ENCODE results near the gene FGFBP1. TPM values are rescaled to one million over a fixed set of nuclear protein-coding genes. Genes with fewer than 3 reads are reported as not detected.
A peak's percentile ranks its signal among the peaks of the same experiment; 100 is the strongest.

The FGFBP1 gene
- total RNA-seq, 1 donor from 2014 or later: not detected

- ATAC-seq (no peak), DNase-seq (no peak)
- intact Hi-C loops (cut with micrococcal nuclease): loop anchor here (10.0 kb wide), 1 partner anchor 217 kb away; no protein-coding TSS in a partner anchor
Measured at GRCh38 chr4:15951781-15952180, 13.2 kb upstream of the FGFBP1 start.

- DNase-seq: no peak
Measured at GRCh38 chr4:15948826-15949225, 10.3 kb upstream of the FGFBP1 start.

GRCh38 chr4:15947684-15948083, 9.1 kb upstream of the FGFBP1 start:
- no peak for DNase-seq
- no peak for ATAC-seq
- intact Hi-C loops (cut with micrococcal nuclease): no loop called here

More at GRCh38 chr4:15948826-15949225, 10.3 kb upstream of the FGFBP1 start:
- intact Hi-C loops (cut with micrococcal nuclease): no loop called here
- no peak for ATAC-seq

- ATAC-seq (no peak), DNase-seq (no peak)
- intact Hi-C loops (cut with micrococcal nuclease): no loop called here
Measured at GRCh38 chr4:15945516-15945915, 7.0 kb upstream of the FGFBP1 start.

- DNase-seq (no peak), ATAC-seq (no peak)
- intact Hi-C loops (cut with micrococcal nuclease): no loop called here
Measured at GRCh38 chr4:15944895-15945294, 6.4 kb upstream of the FGFBP1 start.

GRCh38 chr4:15942283-15942682, 3.7 kb upstream of the FGFBP1 start:
- DNase-seq (no peak), ATAC-seq (no peak)
- intact Hi-C loops (cut with micrococcal nuclease): no loop called here

- intact Hi-C loops (cut with micrococcal nuclease): no loop called here
- ATAC-seq (no peak), DNase-seq (no peak)
Measured at GRCh38 chr4:15938182-15938581, 358 bp downstream of the FGFBP1 start.

GRCh38 chr4:15936495-15936894, 2.0 kb downstream of the FGFBP1 start:
- intact Hi-C loops (cut with micrococcal nuclease): no loop called here
- ATAC-seq (no peak), DNase-seq (no peak)

- DNase-seq: no peak
- intact Hi-C loops (cut with micrococcal nuclease): no loop called here
- peak; percentile 27 for ATAC-seq
Measured at GRCh38 chr4:15935504-15936402, 2.8 kb downstream of the FGFBP1 start.

- DNase-seq: no peak
- ATAC-seq: no peak
- intact Hi-C loops (cut with micrococcal nuclease): no loop called here
Measured at GRCh38 chr4:15934259-15934658, 4.3 kb downstream of the FGFBP1 start.

GRCh38 chr4:15931451-15932210, 6.9 kb downstream of the FGFBP1 start:
- ATAC-seq (no peak), DNase-seq (no peak)
- intact Hi-C loops (cut with micrococcal nuclease): no loop called here

GRCh38 chr4:15930314-15930713, 8.2 kb downstream of the FGFBP1 start:
- DNase-seq (no peak), ATAC-seq (no peak)
- intact Hi-C loops (cut with micrococcal nuclease): no loop called here

GRCh38 chr4:15929540-15929939, 9.0 kb downstream of the FGFBP1 start:
- ATAC-seq: no peak
- intact Hi-C loops (cut with micrococcal nuclease): no loop called here
- no peak for DNase-seq

- intact Hi-C loops (cut with micrococcal nuclease): no loop called here
- DNase-seq: no peak
Measured at GRCh38 chr4:15928883-15929282, 9.7 kb downstream of the FGFBP1 start.

GRCh38 chr4:15926486-15926885, 12.1 kb downstream of the FGFBP1 start:
- no peak for DNase-seq
- no peak for ATAC-seq
- intact Hi-C loops (cut with micrococcal nuclease): no loop called here

More at GRCh38 chr4:15928883-15929282, 9.7 kb downstream of the FGFBP1 start:
- ATAC-seq: no peak

- intact Hi-C loops (cut with micrococcal nuclease): no loop called here
- no peak for DNase-seq
- no peak for ATAC-seq
Measured at GRCh38 chr4:15925830-15926229, 12.7 kb downstream of the FGFBP1 start.

- DNase-seq: no peak
- ATAC-seq: no peak
- intact Hi-C loops (cut with micrococcal nuclease): no loop called here
Measured at GRCh38 chr4:15921592-15921932, 17.0 kb downstream of the FGFBP1 start.

- ATAC-seq (no peak), DNase-seq (no peak)
- intact Hi-C loops (cut with micrococcal nuclease): no loop called here
Measured at GRCh38 chr4:15920723-15921591, 17.6 kb downstream of the FGFBP1 start.

GRCh38 chr4:15918484-15919129, 19.9 kb downstream of the FGFBP1 start:
- intact Hi-C loops (cut with micrococcal nuclease): no loop called here
- DNase-seq: no peak
- ATAC-seq: no peak
